Measurements from ENCODE around the gene SPTBN1.

GRCh38 chr2:54586494-54586893, 130.4 kb downstream of the SPTBN1 start:
- no peak for TF ChIP-seq CTCF (conservative IDR thresholded peaks at IDR 0.05; ENCODE audit: low read depth, low read length)
- TF ChIP-seq EZH2phosphoT487 (IDR thresholded peaks at IDR 0.05; ENCODE audit: borderline replicate concordance, low read length) = no peak

Measured in PC-3 (cell line).